ENCODE measurements around the gene DNAH17. TPM values are rescaled to one million over a fixed set of nuclear protein-coding genes. Genes with fewer than 3 reads are reported as not detected.

Gene DNAH17
- polyA plus RNA-seq, 3 donors = 0.01 to 0.51 (median 0.11) TPM

DNA sequence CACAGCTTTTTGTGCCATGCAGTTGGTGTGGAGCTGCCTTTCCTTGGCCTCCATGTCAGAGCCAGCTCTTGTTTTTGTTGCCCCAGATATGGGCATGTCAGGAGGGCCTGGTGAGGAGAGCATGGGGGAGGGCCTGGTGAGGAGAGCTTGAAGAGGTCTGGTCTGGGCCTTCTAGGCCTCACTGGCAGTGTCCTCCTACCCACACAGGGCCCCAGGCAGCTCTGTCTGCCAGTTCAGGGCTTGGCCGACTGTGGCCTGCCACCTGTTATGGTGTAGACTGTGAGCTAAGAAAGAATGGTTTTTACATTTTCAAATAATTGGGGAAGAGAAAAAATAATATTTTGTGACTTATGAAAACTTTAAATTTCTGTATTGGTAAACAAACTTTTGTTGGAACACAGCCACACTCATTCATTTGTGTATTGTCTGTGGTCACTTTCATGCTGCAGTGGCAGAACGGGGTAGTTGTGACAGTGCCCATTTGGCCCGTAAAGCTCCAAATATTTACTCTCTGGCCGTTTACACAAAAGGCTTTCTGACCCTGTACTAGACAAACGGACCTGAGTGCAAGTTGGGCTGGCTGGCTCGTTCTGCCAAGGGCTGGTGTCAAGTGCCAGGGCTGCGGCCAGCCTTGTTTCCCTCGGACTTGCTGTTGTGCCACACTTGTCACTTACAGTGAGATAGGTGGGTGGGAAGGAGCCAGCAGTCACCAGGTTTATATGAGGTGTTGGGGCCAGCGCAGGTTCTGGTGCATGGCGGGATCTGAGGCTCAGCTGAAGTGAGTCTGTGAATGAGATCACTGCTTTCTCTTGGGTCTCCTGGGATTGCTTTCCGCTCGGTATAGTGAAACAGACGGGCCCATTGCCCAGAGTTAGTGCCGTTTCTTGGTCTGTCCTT lies 180.5 kb downstream of the DNAH17 start:
- TF ChIP-seq CTCF (IDR thresholded peaks at IDR 0.05) = no peak
- no peak overlapping the region for H3K9ac ChIP-seq (ENCODE audit: insufficient read depth, low read length, poor library complexity, severe bottlenecking)
- Mint-ChIP-seq H3K4me3 (no peak overlapping the region), H3K27me3 (ENCODE audit: low read depth in 3 of 3) (no peaks in the 10 kb centered on the region), H3K4me1 (peaks cover 12% of the 10 kb centered on the region), H3K27ac (peak overlapping the region in 5 of 7 donors; percentile 6 to 78 (median 37)), H3K9me3 (peaks cover 0 to 1% (median 0%) of the 10 kb centered on the region in 7 donors), H3K36me3 (peaks cover 90 to 100% of the 10 kb centered on the region in 2 donors)
- no peak overlapping the region for H3K4me2 ChIP-seq (replicated peaks; ENCODE audit: extremely low read depth, low read length, poor library complexity, severe bottlenecking)
- peaks cover under 1 to 3% of the 10 kb centered on the region in 2 donors for H3K4me1 ChIP-seq (ENCODE audit: control insufficient read depth in 1 of 2, insufficient read depth in 2 of 2, low read length in 2 of 2)
- peaks cover 88% of the 10 kb centered on the region for H4K20me1 ChIP-seq (ENCODE audit: insufficient read depth, low read length)
- no peak for DNase-seq
- H3K9me3 ChIP-seq (replicated peaks in 1 of 2; ENCODE audit: control insufficient read depth in 1 of 2, insufficient read depth in 1 of 2, low read length in 2 of 2) = no peaks in the 10 kb centered on the region
- H3K4me3 ChIP-seq (replicated peaks in 1 of 3; ENCODE audit: low read depth in 2 of 3, low read length in 3 of 3) = no peak overlapping the region
- peaks cover 83 to 98% of the 10 kb centered on the region in 2 donors for H3K36me3 ChIP-seq (replicated peaks in 1 of 2; ENCODE audit: control insufficient read depth in 1 of 2, insufficient read depth in 2 of 2, low read length in 2 of 2)
- H2AFZ ChIP-seq (ENCODE audit: insufficient read depth, low read depth, low read length, poor library complexity, severe bottlenecking) = no peak overlapping the region
- 94% methylated on average over 9 of the region's 14 CpGs for WGBS (ENCODE audit: insufficient coverage)
- H3K27me3 ChIP-seq (ENCODE audit: control insufficient read depth in 2 of 2, insufficient read depth in 2 of 2, low read length in 2 of 2) = no peaks in the 10 kb centered on the region
- peak overlapping the region in 1 of 2 donors; percentile 34 for H3K27ac ChIP-seq (ENCODE audit: low read depth in 1 of 2, low read length in 2 of 2)
- intact Hi-C loops (cut with micrococcal nuclease) = no loop called here
- peaks cover 73% of the 10 kb centered on the region for H3K79me2 ChIP-seq (ENCODE audit: insufficient read depth, low read length)

DNA sequence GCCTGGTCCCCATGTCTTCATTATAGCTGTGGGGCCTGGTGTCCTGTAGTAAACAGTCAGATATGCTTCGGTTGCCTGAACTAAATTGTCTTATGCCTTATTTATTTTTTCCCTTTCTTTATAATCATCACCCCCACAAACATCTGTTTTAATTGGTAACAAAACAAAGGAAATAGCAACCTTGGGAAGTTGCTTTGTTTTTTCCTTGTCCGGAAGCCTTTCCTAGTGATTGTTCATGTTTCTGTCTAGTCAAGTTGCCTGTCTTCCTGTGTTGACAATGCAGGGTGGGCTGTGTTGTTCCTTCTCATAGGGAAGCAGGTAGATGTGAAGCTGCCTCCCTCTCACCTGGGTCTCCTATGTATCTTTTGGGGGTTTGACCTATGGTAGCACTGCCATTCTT lies 182.0 kb downstream of the DNAH17 start:
- H3K4me3 ChIP-seq (replicated peaks in 1 of 3; ENCODE audit: low read depth in 2 of 3, low read length in 3 of 3) = no peak overlapping the region
- H4K20me1 ChIP-seq (ENCODE audit: insufficient read depth, low read length) = peaks cover 78% of the 10 kb centered on the region
- H3K4me1 ChIP-seq (ENCODE audit: control insufficient read depth in 1 of 2, insufficient read depth in 2 of 2, low read length in 2 of 2) = peaks cover 5 to 6% of the 10 kb centered on the region in 2 donors
- H2AFZ ChIP-seq (ENCODE audit: insufficient read depth, low read depth, low read length, poor library complexity, severe bottlenecking) = no peak overlapping the region
- H3K36me3 ChIP-seq (replicated peaks in 1 of 2; ENCODE audit: control insufficient read depth in 1 of 2, insufficient read depth in 2 of 2, low read length in 2 of 2) = peaks cover 68 to 98% of the 10 kb centered on the region in 2 donors
- Mint-ChIP-seq H3K9me3 (peaks cover 0 to 1% (median 0%) of the 10 kb centered on the region in 7 donors), H3K27me3 (ENCODE audit: low read depth in 3 of 3) (no peaks in the 10 kb centered on the region), H3K36me3 (peaks cover 84 to 100% of the 10 kb centered on the region in 2 donors), H3K4me3 (no peak overlapping the region), H3K27ac (peak overlapping the region in 4 of 7 donors; percentile 9 to 74 (median 35)), H3K4me1 (peaks cover 7% of the 10 kb centered on the region)
- TF ChIP-seq CTCF (IDR thresholded peaks at IDR 0.05) = no peak
- WGBS (ENCODE audit: insufficient coverage) = 100% methylated on average over 1 of the region's 2 CpGs
- no peak overlapping the region for H3K4me2 ChIP-seq (replicated peaks; ENCODE audit: extremely low read depth, low read length, poor library complexity, severe bottlenecking)
- peaks cover 89% of the 10 kb centered on the region for H3K79me2 ChIP-seq (ENCODE audit: insufficient read depth, low read length)
- no peaks in the 10 kb centered on the region for H3K27me3 ChIP-seq (ENCODE audit: control insufficient read depth in 2 of 2, insufficient read depth in 2 of 2, low read length in 2 of 2)
- no peaks in the 10 kb centered on the region for H3K9me3 ChIP-seq (replicated peaks in 1 of 2; ENCODE audit: control insufficient read depth in 1 of 2, insufficient read depth in 1 of 2, low read length in 2 of 2)
- intact Hi-C loops (cut with micrococcal nuclease) = no loop called here
- H3K9ac ChIP-seq (ENCODE audit: insufficient read depth, low read length, poor library complexity, severe bottlenecking) = no peak overlapping the region
- no peak for DNase-seq
- peak overlapping the region in 1 of 2 donors; percentile 17 for H3K27ac ChIP-seq (ENCODE audit: low read depth in 1 of 2, low read length in 2 of 2)

All from CD14-positive monocyte (primary cell).